Dermis microvascular lymphatic vessel endothelial cell (primary cell): ENCODE data around the gene FLRT2. TPM values are rescaled to one million over a fixed set of nuclear protein-coding genes. Genes with fewer than 3 reads are reported as not detected.

ENCODE experiments used
- DNase-seq, 2 donors: peaks; one replicate each; pipeline versions ENCODE4 v3.0.0 to v3.0.0-alpha.2; 2010; ENCODE audit warnings: low read depth in 2 of 2
- total RNA-seq: library from RNA; depleted of rRNA; stranded (reverse); fragments of >200 nt; gene quantifications from 2 replicates; pipeline ENCODE4 v1.2.1, GENCODE V29; 2014

The FLRT2 gene, protein sequence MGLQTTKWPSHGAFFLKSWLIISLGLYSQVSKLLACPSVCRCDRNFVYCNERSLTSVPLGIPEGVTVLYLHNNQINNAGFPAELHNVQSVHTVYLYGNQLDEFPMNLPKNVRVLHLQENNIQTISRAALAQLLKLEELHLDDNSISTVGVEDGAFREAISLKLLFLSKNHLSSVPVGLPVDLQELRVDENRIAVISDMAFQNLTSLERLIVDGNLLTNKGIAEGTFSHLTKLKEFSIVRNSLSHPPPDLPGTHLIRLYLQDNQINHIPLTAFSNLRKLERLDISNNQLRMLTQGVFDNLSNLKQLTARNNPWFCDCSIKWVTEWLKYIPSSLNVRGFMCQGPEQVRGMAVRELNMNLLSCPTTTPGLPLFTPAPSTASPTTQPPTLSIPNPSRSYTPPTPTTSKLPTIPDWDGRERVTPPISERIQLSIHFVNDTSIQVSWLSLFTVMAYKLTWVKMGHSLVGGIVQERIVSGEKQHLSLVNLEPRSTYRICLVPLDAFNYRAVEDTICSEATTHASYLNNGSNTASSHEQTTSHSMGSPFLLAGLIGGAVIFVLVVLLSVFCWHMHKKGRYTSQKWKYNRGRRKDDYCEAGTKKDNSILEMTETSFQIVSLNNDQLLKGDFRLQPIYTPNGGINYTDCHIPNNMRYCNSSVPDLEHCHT
- 107 and 305 TPM in 2 replicates for total RNA-seq

DNA sequence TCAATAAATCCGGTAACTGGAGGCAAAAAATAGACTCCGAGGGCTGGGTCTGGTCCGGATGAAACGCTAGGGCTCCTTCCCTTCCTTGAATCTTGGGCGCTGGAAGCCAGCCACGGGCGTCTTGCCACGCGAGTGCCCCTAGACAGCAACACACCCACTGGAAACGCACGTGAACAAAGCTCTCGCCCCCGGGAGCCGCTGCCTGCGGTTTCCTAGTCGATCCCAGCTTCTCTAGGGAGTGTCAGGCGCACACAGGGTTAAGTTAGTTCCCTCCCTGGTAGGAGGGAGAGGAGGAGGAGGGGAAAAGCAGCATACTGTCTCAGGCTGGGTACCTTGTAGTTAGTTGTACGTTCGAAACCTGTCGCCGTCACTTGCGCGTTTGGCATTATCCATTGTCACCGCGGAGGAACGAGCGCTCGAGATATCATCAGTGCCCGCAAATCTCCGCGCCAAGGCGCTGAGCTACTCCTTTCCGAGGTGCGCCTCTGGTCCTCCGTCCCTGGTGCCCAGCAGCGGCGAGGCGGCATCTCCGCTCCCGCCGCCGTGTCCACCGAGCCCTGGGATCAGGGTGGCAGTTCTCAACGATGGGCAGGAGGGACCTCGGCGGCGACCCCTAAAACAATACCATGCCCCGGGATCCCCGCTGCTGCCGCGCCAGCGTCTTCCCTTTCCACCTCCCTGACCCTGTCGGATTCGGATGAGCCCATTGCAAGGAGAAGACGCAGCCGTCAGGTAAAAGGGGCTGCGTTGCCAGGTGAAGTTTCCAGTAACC is at the start of gene FLRT2:
Gene FLRT2, plus strand, starts transcription at position 342 of the 772 bp plus-strand sequence. CDS start 91,371 bp downstream, outside the sequence.
- DNase-seq = peak; percentile 93 to 97

DNA sequence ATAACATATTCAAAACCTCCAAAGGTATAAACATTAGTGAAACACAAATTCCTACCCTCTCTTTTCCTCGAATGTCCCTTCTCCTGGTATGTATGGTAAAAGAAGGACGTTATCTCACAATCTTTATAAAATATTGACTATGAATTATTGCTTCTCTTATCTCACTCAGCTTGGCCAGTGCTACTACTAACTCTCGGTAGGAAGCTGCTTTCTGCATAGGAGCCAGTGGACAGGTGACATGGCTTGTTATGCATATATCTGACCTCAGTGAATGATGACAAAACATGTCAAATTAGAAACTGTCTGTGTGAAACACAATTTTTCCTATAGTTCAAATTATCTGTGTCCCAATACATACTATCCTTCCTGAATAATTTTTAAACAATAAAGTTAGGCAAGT is 48.5 kb upstream of the FLRT2 start:
- DNase-seq = no peak

DNA sequence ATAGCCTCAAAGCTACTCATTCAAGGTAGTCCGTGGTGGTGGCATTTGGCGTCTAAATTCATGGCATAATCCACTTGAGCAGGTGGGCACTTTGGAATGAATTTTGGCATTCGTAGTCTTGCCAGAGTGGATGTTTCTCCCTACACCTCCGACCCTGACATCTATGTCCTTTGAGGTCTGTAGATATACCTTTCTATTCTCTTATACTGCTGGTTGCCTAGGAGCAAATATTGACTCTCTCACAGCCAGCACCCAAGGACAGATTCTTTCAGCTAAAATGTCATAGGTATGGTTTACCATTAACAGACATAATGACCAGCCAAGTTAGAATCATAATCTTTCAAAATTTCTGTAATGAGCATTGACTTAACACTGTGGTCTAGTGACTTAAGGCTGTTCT is 47.4 kb upstream of the FLRT2 start:
- no peak for DNase-seq

DNA sequence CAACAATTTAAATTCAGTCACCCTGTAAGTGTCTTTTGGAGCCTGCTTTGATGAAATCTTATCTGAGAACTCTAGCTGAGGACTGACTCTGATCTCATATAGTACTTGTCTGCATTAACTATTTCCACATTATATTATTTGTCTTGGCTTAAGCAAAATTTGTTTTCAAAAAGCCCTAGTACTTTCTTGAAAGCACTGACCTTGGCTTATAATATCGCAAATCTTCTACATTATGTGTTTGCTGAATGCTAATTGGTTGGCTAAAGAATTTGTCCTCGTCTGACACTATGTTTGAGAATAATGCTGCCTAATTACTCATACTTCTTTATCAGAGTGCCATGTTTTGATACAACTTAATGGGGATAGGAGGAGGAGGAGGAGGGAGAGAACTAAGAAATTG is 46.9 kb upstream of the FLRT2 start:
- peak in 1 of 2 donors; percentile 19 for DNase-seq

DNA sequence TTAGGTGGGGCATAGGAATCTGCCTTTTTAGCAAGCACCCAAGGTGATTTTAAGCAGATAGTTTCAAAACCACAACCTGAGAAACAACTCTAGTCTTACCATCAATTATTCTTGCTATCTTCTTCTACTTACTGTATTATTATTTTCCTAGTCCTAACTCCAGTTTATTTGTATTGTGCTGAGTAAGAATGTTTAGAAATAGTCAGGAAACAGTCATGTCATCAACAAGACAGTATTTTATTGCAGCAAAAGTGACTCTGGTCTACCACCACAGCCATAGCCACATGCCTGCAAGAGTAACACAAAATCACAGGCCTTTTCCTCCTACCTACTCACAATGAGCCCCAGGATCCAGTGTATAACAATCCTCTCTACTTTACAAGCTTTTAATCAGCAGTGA is 46.3 kb upstream of the FLRT2 start:
- DNase-seq = no peak

DNA sequence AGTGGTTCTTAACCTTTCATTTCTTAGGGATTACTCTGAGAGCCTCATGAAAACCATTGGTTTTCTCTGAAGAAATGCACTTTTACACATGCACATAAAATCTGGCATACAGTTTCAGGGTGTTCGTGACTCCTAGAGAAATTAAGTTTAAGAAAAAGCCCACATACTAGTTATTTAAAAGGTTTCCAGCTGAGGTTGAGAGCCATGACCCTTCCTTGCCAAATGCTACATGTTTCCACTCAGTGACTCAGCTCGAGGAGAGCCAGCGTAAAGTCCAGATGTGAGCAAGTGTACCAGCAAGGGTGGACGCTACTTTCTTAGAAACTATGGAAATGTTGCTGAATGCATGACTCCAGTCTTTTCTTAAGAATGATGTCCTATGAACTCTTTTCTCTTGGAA is 42.7 kb upstream of the FLRT2 start:
- no peak for DNase-seq

DNA sequence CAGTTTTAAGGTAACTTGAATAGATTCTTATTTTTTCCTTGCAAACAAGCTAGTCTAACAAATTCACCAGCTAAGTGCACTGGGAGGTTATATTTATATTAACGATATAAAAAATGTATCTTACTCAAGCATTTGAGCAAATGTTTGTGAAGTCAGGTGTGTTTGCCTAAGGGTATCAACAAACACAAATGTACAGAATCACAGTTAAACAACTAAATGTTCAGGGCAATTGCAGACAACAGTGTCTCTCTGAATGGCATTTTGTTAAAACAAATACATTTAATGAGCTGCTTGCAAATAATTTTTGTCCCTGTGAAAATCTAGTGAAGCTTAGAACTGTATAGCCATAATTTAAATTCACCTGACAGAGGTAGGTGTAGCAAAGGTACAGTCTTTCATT is 28.2 kb upstream of the FLRT2 start:
- DNase-seq = no peak

DNA sequence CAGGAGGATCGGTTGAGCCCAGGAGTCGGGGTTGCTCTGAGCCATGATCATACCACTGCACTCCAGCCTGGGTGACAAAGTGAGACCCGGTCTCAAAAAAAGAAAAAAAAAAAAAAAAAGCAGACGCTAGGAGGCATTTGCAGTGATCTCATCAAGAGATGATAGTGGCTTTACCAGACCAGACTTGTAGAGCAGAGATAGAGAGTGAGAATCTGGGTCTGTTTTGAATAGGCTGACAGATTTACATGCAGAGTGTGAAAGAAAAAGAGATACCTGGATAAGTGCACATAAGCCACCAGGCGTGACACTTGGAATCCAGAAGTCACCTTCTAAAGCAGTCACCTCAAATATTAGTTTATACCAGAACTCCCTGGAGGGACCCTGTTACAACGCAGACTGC is 21.1 kb upstream of the FLRT2 start:
- no peak for DNase-seq

DNA sequence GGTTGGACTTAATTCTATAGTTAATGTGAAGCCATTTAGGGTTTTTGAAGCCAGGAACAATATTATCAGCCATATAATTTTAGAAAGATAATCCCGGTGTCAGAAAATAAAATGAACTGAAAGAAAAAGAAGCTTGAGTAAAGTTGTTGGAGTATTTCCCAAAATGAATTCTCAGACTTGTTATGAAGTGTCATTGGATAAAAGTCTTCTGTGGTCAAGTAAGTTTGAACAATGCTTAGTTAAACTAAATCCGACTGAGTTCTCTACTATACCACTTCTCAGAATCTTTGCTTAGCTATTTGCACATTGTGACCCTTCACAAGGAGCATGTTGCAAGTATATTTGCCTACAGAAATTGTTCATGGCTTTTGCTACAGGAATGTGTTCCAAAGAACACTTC is 17.5 kb upstream of the FLRT2 start:
- DNase-seq = no peak

DNA sequence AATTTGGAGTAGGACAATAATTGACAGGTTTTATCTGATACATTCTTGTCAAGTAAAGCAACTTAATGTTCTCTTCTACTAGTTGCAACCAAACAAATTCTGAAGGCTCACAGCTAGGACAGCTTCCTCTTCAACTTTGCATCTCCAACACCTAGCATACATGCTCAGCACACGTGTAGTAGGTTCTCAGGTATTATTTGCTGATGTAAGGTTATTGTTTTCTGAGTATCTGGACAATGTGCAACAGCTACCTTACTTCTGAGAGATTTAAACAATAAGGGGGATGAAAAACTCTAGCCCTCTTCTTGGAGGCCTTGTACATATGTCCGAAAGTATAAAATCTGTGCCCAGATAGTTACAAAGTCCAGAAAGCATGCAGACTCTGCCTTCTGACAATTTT is 15.5 kb upstream of the FLRT2 start:
- no peak for DNase-seq

DNA sequence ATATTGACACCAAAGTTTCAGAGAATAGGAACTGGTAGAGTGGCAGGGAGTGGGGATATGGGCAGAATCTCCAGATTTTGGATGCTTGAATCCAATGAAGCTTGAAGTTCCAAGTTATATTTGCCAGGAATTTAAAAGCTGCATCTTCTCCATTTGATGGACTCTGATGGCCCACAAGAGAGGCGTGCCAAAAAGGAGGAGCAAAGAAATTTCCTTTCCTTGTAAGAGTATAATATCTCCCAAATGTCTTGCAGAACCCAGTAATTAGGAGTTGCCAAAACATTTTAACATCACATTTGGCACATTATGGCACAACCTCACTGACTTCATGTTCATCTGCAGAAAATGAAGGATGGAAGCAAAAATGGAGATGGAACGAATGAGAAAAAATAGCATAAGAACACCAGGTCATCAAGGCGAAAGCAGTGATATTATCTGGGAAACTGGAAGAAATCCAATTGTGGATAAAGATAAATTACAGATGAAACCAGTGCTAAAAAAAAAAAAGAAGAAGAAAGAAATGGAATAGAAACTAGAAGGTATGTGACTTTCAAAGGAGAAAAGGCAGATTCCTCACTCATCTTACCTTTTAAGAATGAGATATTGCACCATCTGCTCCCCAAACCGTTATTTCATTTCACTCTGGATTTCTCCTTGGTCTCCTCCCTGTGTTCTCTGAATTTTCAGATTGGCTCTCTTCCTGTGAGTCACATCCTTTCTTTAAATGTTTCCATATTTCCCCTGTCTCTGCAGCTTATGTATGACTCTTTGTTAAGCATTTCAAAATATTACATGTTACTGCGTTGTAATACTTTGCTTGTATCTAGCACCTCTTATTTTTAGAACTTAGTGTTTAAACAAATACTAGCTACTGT is 13.5 kb upstream of the FLRT2 start:
- peak in 1 of 2 donors; percentile 84 for DNase-seq

DNA sequence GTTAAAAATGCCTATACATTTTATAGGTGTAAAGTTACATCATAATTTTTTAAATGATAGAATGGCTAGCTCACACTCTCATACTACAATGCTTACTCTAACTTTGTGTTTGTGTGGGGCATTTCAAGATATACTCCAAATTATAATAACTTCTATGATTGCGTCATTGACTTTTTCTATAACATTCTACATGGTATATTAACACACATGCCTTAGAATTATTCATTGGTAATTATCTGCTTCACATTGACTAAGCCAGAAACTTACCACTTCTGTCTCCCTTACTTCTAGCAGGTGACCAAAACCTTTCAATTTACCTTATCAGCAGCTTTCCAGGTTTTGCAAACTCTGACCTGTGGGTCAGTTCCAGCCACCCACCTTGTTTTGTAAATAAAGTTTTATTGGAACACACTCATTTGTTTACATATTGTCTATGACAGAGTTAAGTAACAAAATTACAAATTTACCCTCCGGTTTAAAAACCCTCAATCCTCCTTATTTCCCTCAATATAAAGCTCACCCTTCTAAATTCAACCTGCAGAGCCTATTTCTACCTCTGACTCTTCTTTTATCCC is 12.7 kb upstream of the FLRT2 start:
- no peak for DNase-seq

DNA sequence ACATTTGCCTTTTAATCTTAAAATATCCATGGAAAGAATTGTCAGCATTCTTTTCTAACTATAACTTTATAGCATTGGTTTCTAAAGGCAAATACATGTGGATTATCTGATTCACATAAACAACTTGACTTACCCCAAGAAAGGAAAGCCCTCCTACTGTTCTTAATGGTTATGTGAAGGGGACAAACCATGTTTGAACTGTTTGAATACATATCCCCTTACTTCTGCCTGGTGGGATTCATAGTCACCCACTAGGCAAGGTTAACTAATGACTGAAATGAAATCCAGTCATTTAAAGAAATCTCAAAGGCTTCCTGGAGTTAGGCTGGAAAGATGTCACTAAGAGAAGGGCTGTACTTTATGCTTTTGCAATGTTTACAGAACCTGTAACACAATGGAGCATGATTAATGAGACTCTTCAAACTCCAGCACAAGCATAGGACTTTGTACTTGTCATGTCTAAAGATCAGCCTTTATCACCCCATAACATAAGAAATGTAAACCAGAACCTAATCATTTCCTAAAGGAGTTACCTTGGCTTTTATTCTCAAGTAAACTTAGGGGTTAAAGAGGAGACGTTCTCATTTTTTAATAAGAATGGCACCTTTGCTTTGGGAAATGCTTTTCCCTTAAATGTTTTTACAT is 10.2 kb upstream of the FLRT2 start:
- peak in 1 of 2 donors; percentile 18 for DNase-seq

DNA sequence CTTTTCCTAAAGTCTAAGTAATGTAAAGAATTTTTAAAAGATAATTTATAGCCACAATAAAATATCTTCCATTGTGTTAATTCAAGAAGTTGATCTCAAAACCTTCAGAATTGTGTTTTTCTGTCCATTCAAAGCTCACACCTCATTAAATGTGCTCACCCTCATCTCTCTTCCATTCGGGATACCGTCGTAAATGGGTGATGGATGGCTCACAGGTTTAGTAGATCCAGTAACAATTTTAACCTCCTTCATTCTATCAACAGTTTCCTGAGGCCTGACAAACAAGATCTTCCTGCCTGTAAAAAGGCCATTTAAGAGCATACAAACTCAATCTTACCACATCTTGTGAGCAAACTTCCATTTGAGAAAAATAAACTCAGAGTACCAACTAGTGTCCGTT is 9.4 kb upstream of the FLRT2 start:
- no peak for DNase-seq

DNA sequence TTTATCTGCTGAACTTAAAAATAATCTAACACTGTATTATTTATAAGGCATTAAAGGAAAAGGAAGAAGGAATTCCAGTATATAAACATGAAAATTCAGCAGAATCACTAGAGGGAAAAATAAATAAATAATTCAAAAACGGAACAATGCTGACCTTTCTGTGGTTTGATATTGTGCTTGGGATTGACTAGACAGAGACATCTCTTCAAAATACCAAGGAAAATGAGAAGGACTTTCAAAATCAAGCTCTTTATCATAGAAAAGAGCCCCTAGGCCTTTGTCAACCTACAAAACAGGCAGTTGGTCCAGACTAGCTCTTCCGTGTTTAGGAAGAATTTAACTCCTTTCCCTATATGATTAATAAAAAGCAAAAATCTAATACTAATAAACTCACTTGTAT is 6.3 kb upstream of the FLRT2 start:
- DNase-seq = no peak

DNA sequence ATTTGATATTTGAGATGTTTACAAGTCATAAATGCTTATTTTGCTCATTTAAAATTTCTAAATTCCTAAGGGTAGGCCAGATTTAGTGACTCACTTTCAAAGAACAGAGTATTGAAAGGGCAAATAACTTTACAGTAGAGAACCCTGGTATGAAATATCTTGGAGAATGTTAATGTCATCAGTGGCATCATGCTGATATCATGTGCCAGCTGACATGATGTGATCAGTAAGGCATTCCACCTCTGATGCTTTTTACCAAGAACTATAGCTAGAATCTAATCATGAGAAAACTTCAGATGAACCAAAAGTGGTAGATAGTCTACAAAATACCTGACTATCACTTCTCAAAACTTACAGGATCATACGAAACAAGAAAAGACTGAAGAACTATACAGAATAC is 2.9 kb upstream of the FLRT2 start:
- DNase-seq = peak in 1 of 2 donors; percentile 71

DNA sequence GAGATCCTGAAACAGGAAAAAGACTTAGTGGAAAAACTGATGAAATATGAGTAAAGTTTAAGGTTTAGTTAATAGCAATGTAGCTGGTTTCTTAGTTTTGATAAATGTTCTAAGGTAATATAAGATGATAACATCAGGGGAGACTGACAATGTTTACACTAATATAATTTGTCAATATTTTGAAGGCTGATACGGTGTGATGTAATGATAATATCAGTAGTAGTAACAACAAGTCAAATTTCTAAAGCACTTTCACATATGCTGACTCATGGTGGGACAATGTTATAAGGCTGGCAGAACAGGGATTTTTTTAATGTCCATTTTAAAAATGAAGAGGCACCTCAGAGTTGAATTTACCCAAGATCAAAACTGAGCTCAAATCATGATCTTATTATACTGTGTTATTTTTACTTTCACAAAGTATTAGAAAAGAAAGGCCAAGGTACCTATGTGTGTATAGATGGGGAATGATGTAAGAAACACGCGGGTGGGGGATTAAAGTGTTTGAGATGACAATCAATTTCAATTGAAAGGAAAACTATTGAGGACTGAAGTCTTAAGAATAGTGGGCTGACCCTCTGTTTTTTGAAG is 2.4 kb upstream of the FLRT2 start:
- DNase-seq = peak; percentile 60 to 79

DNA sequence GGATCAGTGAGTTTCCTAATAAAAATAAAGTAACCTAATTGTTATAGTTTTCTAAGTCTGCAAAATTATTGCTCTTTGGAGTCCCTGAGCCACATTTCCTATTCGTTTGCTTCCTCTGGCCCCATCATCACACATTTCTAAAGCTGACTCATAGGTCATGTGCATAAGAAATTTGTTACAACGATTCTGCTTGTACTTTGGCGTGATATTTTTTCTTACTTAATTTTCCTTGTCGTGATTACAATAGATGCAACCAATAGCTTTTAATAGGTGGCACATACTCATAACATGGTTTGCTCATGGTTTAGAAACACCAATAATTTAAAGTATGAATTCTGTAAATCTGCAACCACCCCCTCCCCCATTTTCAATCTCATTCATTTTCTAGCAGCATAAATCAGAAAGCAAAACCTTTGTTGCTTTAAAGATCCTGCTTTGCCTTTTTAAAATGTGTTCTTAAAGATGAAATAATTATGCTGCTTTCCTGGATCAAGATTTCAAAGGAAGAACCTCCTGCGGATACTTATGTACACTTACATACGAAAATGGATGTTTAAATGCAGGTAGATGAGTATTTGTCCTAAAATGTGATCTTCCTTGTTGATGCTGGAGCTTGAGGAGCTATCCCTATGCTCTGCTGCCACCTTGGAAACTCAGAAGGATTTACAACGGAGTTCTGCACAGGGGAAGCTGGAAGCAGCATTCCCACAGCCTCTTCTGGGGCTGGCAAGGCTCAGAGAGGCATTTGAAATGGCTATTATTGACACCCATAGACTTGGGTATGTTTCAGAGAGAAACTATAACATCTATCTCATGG is 1.7 kb upstream of the FLRT2 start:
- peak; percentile 88 to 95 for DNase-seq
